Upper lobe of right lung (tissue), 1 donor: ENCODE measurements around the gene WDHD1. TPM values are rescaled to one million over a fixed set of nuclear protein-coding genes. Genes with fewer than 3 reads are reported as not detected.
"Not testable (repeated sequence)": the region's sequence is repeated elsewhere in the genome, so short reads cannot be mapped to it uniquely, and the experiment has no call there.

ENCODE experiments used
- ATAC-seq: fragments of 200-7000 bp; cut with Tn5 transposase; one replicate; pipeline ENCODE4 v1.9.1; 2020; ENCODE audit warnings: mild to moderate bottlenecking, moderate library complexity
- DNase-seq: peaks from one replicate; pipeline ENCODE4 v3.0.0-alpha.2; 2020
- H3K27ac ChIP-seq: fragments of 200-600 bp; one replicate; pipeline ENCODE4 v1.8.0; 2022
- H3K27me3 ChIP-seq: fragments of 200-600 bp; one replicate; pipeline ENCODE4 v1.8.0; 2022; ENCODE audit warnings: mild to moderate bottlenecking
- H3K36me3 ChIP-seq: fragments of 200-600 bp; one replicate; pipeline ENCODE4 v1.8.0; 2022
- H3K4me1 ChIP-seq: fragments of 200-600 bp; one replicate; pipeline ENCODE4 v1.8.0; 2022
- H3K4me3 ChIP-seq: fragments of 200-600 bp; one replicate; pipeline ENCODE4 v1.8.0; 2022; ENCODE audit warnings: mild to moderate bottlenecking
- H3K9me3 ChIP-seq: fragments of 200-600 bp; one replicate; pipeline ENCODE4 v1.8.0; 2022
- CTCF ChIP-seq: fragments of 200-600 bp; IDR thresholded peaks from one replicate; pipeline ENCODE4 v1.8.0; 2022; ENCODE audit warnings: antibody characterized with exemption
- intact Hi-C: fragments of 100-400 bp; cut with DNase I; formaldehyde crosslinking; loops from one replicate; pipeline ENCODE4 v1.11.0; 2022
- total RNA-seq: library from RNA; stranded (reverse); fragmentation: NEBNext Ultra II Directional; extraction: Animal tissue kit (Norgen Biotek cat#: 25700); gene quantifications from one replicate; pipeline ENCODE4 v1.2.1, GENCODE V29; 2021
- donor health status: DM: no; HTN: yes; CAD: no; lungs with severe emphysema.

WDHD1 gene
- total RNA-seq, 1 donor from 2014 or later = 3.5 TPM

GRCh38 chr14:54899573-54899972, 127.3 kb downstream of the WDHD1 start:
- ATAC-seq = no peak
- no peak for DNase-seq
- H3K4me1 ChIP-seq = peaks cover 5% of the 10 kb centered on the region
- intact Hi-C loops = no loop called here
- H3K9me3 ChIP-seq = no peaks in the 10 kb centered on the region
- no peak for TF ChIP-seq CTCF
- H3K36me3 ChIP-seq = no peaks in the 10 kb centered on the region
- no peak overlapping the region for H3K4me3 ChIP-seq
- no peak overlapping the region for H3K27ac ChIP-seq
- H3K27me3 ChIP-seq = no peaks in the 10 kb centered on the region

- DNase-seq, H3K27me3 ChIP-seq, ATAC-seq, H3K36me3 ChIP-seq, H3K4me1 ChIP-seq, H3K9me3 ChIP-seq, H3K4me3 ChIP-seq, H3K27ac ChIP-seq, intact Hi-C loops: not testable (repeated sequence)
Observed at GRCh38 chr14:54897809-54898555, 128.9 kb downstream of the WDHD1 start.

- TF ChIP-seq CTCF = no peak
- H3K9me3 ChIP-seq = no peaks in the 10 kb centered on the region
Observed at GRCh38 chr14:54895683-54896082, 131.2 kb downstream of the WDHD1 start.

GRCh38 chr14:54894995-54895394, 131.9 kb downstream of the WDHD1 start:
- Histone ChIP-seq H3K27ac (no peak overlapping the region), H3K9me3 (no peaks in the 10 kb centered on the region), H3K4me3 (no peak overlapping the region), H3K27me3 (no peaks in the 10 kb centered on the region), H3K4me1 (no peaks in the 10 kb centered on the region), H3K36me3 (no peaks in the 10 kb centered on the region)
- no peak for TF ChIP-seq CTCF
- intact Hi-C loops = no loop called here
- DNase-seq = no peak
- no peak for ATAC-seq

More at GRCh38 chr14:54895683-54896082, 131.2 kb downstream of the WDHD1 start:
- DNase-seq (no peak), ATAC-seq (no peak)
- intact Hi-C loops = no loop called here
- H3K4me1 ChIP-seq = peaks cover 5% of the 10 kb centered on the region
- H3K4me3 ChIP-seq = no peak overlapping the region
- no peak overlapping the region for H3K27ac ChIP-seq
- no peaks in the 10 kb centered on the region for H3K27me3 ChIP-seq
- H3K36me3 ChIP-seq = no peaks in the 10 kb centered on the region

- Histone ChIP-seq H3K36me3 (no peaks in the 10 kb centered on the region), H3K27me3 (no peaks in the 10 kb centered on the region), H3K4me3 (no peak overlapping the region), H3K27ac (no peak overlapping the region), H3K4me1 (no peaks in the 10 kb centered on the region), H3K9me3 (no peaks in the 10 kb centered on the region)
- intact Hi-C loops = no loop called here
- peak; percentile 80 for TF ChIP-seq CTCF
- peak; percentile 82 for ATAC-seq
- no peak for DNase-seq
Observed at GRCh38 chr14:54893151-54893760, 133.6 kb downstream of the WDHD1 start.

- Histone ChIP-seq H3K9me3 (no peaks in the 10 kb centered on the region), H3K27me3 (no peaks in the 10 kb centered on the region), H3K4me3 (no peak overlapping the region), H3K27ac (no peak overlapping the region), H3K4me1 (peaks cover 4% of the 10 kb centered on the region), H3K36me3 (no peaks in the 10 kb centered on the region)
- DNase-seq (no peak), ATAC-seq (no peak)
- TF ChIP-seq CTCF = no peak
- intact Hi-C loops = no loop called here
Observed at GRCh38 chr14:54891471-54892245, 135.2 kb downstream of the WDHD1 start.
